GM03348 (cell line): ENCODE measurements around the gene TIGD4.

Experiments used
- DNase-seq: peaks from one replicate; pipeline ENCODE4 v3.0.0; 2012; ENCODE audit warnings: low spot score

The TIGD4 gene

DNA sequence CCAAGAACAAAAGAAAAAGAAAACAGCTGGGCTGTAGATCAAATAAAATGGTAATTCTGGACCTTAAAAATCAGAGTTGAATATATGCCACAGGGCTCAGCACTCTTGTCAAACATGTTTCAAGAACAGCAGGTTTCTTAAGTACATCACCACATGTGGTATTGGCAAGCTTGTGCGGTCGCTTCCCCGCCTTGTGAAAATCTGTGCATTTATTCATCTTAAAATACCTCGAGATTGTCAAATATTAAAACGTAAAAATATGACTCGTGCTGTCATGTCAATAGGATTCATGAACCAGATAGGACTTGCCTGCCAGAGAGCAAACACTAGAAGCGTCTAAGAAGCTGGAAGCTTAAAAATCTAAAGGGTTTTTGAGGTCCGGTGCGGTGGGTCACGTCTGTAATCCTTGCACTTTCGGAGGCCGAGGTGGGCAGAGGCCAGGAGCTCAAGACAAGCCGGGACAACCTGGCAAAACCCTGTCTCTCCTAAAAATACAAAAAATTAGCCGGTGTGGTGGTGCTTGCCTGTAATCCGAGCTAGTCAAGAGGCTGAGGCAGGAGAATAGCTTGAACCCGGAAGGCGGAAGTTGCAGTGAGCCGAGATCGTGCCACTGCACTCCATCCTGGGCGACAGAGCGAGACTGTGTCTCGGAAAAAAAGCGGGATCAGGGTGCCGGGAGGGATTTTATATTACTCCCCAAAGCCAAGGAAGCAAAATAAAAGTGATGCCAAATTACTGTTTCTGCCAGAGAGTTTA, 59.6 kb downstream of the TIGD4 start:
- no peak for DNase-seq
